Stimulated activated CD8-positive, alpha-beta memory T cell treated with anti-CD3 and anti-CD28 coated beads, Interleukin-4, amount 100 ng/mL, for 24 hours (primary cell): ENCODE data around the gene TACO1.

Source experiments
- DNase-seq: peaks from one replicate; pipeline ENCODE4 v3.0.0-alpha.2; 2020; ENCODE audit warnings: low read depth

The TACO1 gene

DNA sequence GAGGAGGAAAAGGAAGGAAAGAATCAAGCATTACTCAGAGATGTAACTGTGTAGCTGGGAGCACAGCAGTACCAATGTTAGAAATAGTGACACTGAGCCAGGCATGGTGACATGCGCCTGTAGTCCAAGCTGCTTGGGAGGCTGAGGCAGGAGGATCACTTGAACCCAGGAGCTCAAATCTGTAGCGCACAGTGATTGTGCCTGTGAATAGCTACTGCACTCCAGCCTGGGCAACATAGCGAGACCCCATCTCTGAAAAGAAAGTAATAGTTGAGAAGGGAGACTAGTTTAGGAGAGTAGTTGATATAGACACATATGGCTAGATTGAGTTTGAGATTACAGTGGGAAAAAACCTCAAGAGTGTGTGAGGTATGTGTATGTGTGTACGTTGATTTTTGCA lies 39.3 kb downstream of the TACO1 start:
- no peak for DNase-seq

GRCh38 chr17:63641692-63642448 lies 41.2 kb downstream of the TACO1 start:
- DNase-seq, result no peak

- DNase-seq, result no peak
Observed at GRCh38 chr17:63644846-63645245, 44.2 kb downstream of the TACO1 start.

DNA sequence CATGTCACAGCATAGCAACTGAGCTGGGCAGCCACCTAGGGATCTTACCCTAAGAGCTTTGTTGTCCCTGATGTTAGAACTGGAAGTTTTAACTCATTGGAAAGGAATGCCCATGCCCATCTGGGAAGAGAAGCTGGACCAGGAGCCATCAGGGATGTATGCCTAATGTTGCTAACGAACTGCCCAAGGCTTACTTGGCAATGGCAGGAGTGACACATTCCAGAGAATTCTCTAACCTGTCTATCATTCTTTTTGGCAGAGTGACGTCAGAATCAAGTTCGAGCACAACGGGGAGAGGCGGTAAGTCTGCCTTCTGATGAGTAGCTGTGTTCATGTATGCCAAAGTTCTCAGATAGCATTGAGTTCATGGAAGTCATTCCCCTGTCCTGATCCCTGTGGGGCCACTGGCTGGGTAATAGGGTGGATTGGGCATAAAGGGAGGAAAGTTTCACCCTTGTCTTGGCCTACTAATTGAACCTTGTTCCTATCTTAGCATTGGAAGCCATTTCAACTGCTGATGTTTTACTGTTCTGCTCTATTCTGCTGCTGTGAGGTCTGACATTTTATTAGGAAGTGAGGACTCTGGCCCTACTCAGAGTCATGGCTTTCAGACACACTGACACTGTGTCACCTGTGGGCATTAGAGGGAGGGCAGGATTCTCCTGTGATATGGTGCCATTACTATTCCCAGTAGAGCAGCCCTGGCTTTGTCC lies 45.2 kb downstream of the TACO1 start:
- DNase-seq, result no peak

- no peak for DNase-seq
Observed at GRCh38 chr17:63646488-63646806, 45.8 kb downstream of the TACO1 start.

DNA sequence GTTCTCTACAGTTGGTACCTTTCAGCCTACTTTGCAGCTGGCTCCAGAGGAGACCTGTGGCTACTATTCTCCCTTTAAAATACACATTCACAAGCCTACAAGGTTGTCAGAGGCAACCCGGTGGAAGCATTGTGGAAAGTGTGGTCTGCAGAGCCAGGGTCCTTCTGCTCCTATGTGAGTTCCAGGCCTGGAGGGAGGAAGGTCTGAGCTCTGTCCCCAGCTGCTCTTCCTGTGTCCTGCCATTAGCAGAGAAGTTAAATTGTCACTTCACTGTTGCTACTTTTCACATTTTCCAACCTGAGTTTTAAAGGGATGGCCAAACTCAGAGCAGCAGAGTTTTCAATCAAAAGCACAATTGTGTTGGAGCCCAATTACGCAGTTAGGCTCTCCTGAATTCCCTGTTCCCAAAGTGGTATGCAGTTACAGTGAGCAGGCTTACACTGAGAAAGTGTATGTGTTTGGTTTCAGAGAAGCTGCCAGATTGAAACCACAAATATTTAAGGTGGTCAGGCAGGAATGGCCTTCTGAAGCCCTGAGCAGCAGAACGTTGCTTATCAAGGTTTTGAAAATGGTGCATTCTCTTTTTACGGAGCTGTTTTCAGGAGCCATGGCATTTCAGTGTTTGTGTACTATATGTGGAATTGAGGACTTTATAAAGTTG lies 46.5 kb downstream of the TACO1 start:
- no peak for DNase-seq

DNA sequence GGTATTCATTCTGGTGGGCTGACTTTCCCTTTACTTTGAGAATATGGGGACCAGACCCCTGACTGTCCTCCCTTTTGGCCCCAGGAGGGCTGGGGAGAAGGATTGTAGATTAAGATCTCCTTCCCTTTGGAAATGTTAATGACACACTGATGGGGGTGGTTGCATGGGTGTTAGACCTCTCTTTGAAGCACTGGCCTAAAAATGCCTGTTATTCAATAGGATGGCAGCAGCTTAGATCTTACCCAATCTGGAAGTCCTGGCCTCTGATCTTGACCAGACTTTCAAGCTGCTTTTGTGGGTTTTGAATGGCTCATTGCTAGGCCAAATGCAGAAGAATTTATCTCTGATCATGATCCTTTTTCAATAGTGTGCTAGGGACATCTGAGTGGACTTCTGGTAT lies 47.2 kb downstream of the TACO1 start:
- DNase-seq, result no peak

DNA sequence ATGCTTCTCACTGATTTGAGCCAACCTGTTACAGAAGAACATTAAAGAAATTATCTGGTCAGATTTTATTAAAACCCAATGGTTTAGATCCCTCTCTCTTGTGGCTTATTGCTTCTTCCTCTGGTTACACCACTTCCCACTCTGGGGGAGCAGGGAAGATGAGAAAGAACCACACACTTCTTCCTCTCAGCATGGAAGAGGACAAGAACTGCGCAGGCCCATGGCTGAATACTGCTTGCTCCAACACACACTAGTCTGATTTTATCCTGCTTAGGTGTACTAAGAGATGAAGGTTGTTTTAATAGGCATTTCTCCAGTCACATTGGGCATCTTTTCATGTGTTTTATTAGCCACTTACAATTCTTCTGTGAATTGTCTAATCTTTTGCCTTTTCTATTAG lies 49.1 kb downstream of the TACO1 start:
- DNase-seq, result no peak

DNA sequence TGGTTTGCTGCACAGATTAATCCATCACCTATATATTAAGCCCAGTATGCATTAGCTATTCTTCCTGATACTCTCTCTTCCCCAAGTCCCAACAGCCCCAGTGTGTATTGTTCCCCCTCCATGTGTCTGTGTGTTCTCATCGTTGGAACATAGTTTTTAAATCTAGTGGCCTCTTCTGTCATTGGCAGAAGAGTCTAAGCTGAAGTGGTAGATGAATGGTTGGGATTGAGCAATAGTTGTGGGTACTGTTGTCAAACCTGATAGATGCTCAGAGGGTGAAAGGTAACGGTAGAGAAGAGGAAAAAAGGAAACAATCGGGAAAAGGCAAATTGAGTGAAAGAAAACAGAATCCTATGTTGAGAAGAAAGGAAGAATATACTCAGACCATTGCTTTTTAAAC lies 51.4 kb downstream of the TACO1 start:
- no peak for DNase-seq

GRCh38 chr17:63653050-63653449 lies 52.4 kb downstream of the TACO1 start:
- DNase-seq, result no peak

GRCh38 chr17:63657786-63658185 lies 57.1 kb downstream of the TACO1 start:
- DNase-seq, result no peak
